ENCODE data around the gene SH3BGRL3.

- TF ChIP-seq POLR2AphosphoS5 (IDR thresholded peaks at IDR 0.05; ENCODE audit: low read depth, low read length) (no peak), POLR2A (IDR thresholded peaks at IDR 0.05; ENCODE audit: low read depth, low read length) (no peak)
These were observed 11.5 kb downstream of the SH3BGRL3 start for GRCh38 chr1:26291433-26291832.
